HG02870 (cell line): Measurements from ENCODE around the gene TMEM182.
A peak's percentile ranks its signal among the peaks of the same experiment; 100 is the strongest.

ENCODE experiments used
- ATAC-seq: cut with Tn5 transposase; IDR thresholded peaks from one replicate; pipeline ENCODE4 v1.9.1; 2021; ENCODE audit warnings: mild to moderate bottlenecking, moderate library complexity; ENCODE audit not compliant: unreplicated experiment

TMEM182 gene

DNA sequence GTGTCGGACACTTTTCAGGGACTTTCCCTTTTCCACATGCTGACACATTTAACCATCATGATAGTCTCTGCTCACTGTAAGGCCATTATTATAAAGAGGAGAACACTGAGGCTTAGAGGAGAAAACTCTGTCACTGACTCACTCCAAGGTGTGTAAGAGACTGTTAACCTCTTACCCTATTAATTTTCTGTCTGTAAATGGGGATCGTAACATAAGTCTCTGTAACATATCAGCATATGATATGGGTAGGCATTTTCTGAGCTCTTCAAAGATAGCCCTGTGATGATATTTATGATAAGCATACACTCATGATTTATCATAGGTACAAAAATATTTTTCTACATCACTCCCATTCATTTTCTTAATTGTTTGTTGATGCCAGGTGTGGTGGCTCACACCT, 36.4 kb downstream of the TMEM182 start:
- no peak for ATAC-seq

GRCh38 chr2:102801098-102801718, 39.4 kb downstream of the TMEM182 start:
- no peak for ATAC-seq

DNA sequence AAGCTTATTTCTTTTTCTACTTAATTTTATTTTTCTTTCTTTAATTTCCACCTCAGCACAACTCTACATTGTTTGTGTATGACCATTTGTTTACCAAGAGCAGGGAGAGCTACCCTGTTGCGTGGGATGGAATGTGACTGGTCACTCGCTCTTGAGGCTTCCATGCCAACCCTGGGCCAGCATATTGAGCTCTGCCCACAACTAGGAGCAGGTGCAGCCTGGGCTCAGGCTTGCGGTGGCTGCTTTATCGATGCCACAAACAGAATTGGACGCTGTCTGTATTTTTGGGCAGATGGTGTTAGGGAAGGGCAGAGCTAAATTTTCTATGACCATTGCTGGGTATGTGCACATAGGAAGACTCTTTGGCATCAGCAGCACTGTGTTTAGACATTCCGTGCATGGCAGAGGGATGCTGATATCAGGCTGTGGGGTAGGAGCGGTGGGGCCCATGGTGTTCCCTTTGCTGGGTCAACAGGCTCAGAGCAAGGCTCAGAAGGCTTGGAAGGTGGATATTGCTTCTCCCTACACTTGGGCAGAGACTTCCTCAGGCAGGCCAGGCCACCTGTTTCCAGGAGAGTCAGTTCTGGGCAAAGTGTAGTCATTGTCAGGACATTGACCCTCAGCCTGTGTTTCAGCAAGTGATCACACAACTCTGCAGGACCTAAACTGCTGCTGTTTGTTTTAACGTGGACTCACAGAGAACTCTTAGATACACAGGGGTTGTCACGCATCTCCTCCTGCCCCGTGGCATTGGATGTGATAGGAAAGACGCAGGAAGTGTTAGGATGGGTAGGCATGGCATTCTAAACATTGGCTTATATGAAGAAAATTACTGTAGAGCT, 40.2 kb downstream of the TMEM182 start:
- no peak for ATAC-seq

DNA sequence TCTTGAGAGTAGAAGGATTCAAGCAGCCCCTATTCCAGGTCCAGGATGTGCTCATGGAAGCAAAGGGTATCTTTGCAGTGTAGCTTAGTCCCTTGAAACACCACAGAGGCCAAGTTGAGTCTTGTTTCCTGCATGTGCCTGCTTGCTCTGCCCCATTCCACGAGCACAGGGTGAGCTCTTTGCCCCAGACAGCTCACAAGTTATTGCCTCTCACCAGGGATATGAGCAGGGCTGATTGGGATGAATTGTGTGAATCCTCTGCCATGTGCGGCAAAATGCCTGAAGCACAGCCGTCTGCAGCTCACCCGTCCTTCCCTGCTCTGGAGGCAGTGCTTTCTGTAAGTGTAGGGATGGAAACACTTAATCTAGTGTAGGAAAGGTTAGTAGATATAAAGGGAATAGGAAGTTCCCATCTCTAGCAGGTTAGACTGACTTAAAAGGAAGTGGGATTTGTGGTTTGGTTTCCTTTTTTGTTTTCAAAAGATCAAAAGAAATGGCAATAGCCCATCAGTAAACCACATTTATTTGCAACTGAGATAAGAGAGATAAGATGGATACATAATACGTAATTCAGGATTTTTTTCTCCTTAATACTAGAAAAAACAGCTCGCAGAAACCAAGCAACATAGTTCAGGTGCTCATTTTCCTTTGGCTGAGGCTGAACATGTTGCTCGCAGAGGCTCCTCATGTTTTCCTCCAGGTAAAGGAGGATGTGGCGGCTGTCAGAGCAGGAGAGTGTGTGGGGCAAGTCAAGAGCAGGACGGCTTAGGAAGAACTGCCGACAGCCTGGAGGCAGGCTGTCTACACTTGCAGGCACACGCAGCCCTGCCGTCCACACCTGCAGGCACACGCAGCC, 41.4 kb downstream of the TMEM182 start:
- ATAC-seq, result no peak

- ATAC-seq, result no peak
Observed at GRCh38 chr2:102803897-102804217, 42.0 kb downstream of the TMEM182 start.

- peak; percentile 87 for ATAC-seq
Observed at GRCh38 chr2:102806250-102806837, 44.5 kb downstream of the TMEM182 start.

DNA sequence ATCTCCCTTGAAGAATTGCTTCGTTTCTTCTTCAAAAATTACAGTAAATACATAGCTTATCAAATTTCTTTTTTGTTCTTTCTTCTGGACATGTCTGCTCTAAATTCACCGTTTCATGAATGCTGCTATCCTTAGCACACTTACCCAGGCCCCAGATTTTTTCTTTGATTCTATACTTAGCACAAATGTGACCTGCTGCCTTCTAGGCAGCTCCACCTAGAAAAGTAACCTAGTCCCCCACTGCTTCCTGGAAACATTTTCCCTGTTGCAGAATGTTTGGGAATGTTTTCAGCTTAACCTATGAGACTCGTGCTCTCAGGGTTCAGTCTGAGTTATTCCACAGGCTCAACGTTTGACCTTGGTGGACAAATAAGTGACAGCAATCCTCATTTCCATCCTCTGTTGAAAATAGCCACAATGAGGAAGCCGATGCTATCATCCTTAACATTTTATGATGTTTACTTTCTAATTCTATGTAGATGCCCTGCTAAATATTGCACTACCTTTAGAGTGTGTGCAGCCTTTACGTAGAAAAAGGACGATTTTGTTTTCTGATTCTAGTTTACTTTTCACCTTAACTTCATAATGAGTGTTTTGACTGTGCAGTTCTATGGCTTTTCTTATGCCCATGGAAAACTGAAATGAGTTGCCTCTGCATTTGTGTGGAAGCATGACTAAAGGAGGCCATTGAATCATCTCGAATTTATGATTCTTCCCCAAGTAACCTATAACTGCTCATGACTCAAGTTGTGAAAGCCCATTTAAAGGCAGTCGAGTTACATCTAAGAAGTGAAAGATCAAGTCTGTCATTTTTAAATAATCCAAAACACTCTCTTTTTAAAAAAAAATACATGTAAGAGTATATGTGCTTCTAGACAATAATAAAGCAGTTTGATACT, 47.7 kb downstream of the TMEM182 start:
- no peak for ATAC-seq

DNA sequence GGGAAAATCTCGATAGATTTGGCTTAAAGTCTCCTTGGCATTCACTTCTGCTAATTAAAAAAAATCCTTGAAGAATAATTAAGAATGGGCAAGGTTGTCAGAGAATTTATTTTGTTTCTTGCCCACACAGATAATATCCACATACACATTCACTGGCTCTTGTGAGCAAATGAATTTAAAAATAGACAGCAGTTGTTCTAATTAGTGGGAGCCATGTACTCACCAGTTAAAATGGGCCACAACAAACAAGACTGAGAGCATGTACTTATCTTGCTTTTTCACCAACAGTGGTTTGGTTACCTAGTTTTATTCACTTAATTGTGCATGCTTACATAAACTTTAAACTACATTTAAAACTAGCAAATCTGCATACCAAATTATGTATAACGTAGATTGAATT, 53.5 kb downstream of the TMEM182 start:
- no peak for ATAC-seq

DNA sequence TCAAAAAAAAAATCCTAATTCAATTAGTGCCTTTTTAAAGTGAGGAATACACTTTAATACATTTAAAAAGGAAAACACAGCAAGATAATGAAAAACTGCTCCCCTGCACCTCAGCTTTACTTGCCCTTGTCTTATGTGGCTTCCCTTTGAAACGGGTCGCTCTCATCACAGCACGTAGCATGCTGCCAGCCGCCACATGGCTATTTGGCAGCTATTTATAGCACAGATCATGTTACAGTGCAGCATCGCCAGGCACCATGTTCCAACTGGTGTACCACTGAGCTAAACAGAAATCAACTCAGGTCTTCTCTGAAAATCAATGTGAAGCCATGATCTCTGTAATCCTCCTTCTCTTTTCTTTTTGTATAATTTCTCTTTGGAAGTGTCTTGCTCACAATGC, 65.1 kb downstream of the TMEM182 start:
- ATAC-seq, result no peak

GRCh38 chr2:102832789-102833188, 71.0 kb downstream of the TMEM182 start:
- ATAC-seq, result no peak

- no peak for ATAC-seq
Observed at GRCh38 chr2:102834523-102835273, 72.9 kb downstream of the TMEM182 start.

GRCh38 chr2:102837626-102838198, 75.9 kb downstream of the TMEM182 start:
- no peak for ATAC-seq

DNA sequence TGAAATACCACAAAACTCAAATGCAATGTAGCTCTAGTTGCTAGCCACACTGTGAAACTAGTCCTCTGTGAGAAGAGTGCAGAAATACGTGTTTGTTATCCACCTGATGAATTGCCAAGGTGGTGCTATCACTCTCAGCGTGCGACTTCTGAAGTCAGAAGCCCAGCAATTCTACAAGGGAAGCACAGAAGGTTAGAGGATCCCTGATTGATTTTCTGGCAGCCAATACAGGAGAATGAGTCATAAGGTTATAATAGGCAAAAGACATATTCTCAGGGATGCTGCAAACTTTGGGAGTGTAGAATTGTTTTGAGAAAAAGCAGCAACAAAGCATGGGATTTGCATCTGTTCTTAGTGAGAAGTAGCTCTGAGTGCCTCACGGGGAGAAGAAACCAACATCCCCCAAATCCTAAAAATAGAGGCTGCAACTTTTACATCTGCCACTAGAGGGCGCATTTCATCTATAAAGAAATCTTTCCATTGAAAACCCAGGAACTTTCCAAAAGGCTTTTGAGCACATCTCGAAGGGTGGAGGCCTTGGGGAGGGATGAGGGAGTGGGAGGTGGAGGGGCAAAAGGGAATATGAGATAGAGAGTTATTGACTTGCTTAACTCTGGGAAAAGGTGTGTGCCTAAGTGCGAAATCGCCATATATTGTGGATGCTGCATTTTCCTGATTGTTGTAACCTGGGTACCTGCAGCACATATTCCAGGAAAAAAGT, 78.0 kb downstream of the TMEM182 start:
- no peak for ATAC-seq

DNA sequence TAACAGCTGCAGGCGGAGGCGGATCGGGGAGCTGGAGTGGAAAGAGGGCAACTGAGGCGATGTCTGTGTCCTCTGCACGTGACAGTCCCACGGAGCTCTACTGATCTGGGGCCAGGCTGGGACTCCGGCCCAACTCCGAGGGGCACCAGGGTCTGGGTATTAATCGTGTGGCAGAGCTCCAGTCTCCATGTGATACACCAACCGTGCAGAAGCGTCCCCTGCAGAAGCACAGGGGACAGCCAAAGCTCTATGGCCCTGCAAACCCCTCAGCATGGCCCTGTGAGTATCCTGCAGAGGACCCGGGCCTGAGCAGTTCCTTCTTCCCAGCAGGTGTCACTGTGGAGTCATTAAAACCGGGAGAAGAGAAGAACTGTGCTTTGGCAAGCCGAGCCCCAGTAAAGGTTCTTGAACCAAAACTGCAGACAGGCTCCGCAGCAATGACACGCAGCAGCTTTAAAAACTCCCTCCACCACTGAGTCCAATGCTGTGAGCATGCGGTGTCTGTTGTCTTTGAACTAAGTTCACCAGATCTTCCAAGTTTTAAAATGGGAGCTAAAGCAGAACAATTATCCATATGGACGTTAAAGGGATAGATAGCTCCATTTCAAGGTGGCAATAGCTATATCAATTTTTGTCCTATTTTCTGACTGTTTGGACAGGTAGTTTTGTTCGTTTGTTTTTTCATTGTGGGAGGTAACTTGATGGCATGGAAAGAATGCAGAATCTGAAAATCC, 79.4 kb downstream of the TMEM182 start:
- ATAC-seq, result peak; percentile 68

- no peak for ATAC-seq
Observed at GRCh38 chr2:102843764-102844443, 82.1 kb downstream of the TMEM182 start.

- ATAC-seq, result no peak
Observed at GRCh38 chr2:102844911-102845310, 83.1 kb downstream of the TMEM182 start.

DNA sequence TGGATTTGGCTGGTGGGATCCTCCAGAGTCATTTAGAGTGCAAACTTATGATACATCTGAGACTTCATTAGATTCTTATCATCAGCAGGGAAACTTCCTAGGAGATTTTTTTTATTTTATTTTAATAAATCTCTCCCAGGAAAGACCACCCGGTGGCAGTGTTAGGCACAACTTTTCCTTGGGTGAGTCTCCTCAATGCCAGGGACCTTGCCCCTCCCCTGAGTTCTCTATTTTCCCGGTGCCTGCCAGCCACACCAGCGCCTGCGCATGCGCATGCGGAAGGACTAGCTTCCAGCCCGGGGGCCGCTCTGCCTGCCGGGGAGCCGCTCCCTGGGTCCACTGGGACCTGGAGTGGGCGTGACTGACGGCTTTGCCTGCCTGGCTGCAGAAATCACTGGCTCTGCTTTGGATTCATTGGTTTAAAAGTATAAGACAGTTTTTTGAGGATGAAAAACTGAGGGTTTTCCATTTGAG, 86.6 kb downstream of the TMEM182 start:
- ATAC-seq, result no peak
